ENCODE measurements around the gene RAB3GAP2. TPM values are rescaled to one million over a fixed set of nuclear protein-coding genes. Genes with fewer than 3 reads are reported as not detected.

RAB3GAP2 gene
- total RNA-seq, 6 experiments from 2014 or later: 13.3 to 20.4 (median 18.4) TPM

- no peaks in the 10 kb centered on the region for H3K9me3 ChIP-seq
- no peak overlapping the region for H3K4me3 ChIP-seq
- H3K36me3 ChIP-seq: peaks cover 3 to 72% (median 18%) of the 10 kb centered on the region in 4 donors
- peak in 1 of 4 donors; percentile 22 for ATAC-seq
- DNase-seq: no peak
- TF ChIP-seq POLR2A (IDR thresholded peaks at IDR 0.05) (no peak), CTCF (IDR thresholded peaks at IDR 0.05) (no peak)
- peaks cover 0 to 15% (median 3%) of the 10 kb centered on the region in 4 donors for H3K4me1 ChIP-seq
- no peaks in the 10 kb centered on the region for H3K27me3 ChIP-seq
- intact Hi-C loops (cut with DNase I): no loop called here
- H3K27ac ChIP-seq: no peak overlapping the region
Measured at GRCh38 chr1:220099826-220100225, 172.4 kb downstream of the RAB3GAP2 start.

MicroRNA genes within 50 kb of the gene (microRNA counts, 767-probe panel; counts per million panel counts)
- microRNA hsa-miR-194-5p (12,013 counts per million, percentile 75 among the panel's probes with 10 or more counts), microRNA hsa-miR-215 (237 counts per million), microRNA hsa-miR-664-3p (237 counts per million)

Small RNAs within 50 kb of the gene (microRNA-seq; reads per million reads assigned to microRNA genes)
- gene MIR194-1 (7.7 to 16.5 reads per million in 2 donors), gene MIR215 (5.2 to 11.8 reads per million in 2 donors), gene MIR664A (337 to 356 reads per million in 2 donors)

Small RNAs within 50 kb of the gene (small RNA-seq; reads per million reads assigned to genes)
- gene MIR194-1 (0.52 to 1.2 reads per million in 2 experiments), gene MIR215 (12.0 to 29.0 reads per million in 2 experiments), gene MIR664A (0 reads per million in 2 experiments), gene SNORA36B (0.68 to 4.3 reads per million in 2 experiments)

Other genes starting within 250 kb of the RAB3GAP2 start
- 10 to 100 TPM; 30.2 to 45.1 (median 36.8) TPM for gene EPRS1, start 225.9 kb downstream of the RAB3GAP2 start, total RNA-seq
- gene BPNT1, start 182.7 kb downstream of the RAB3GAP2 start, total RNA-seq: 10 to 100 TPM; 13.6 to 26.1 (median 16.8) TPM
- gene IARS2, start 178.3 kb downstream of the RAB3GAP2 start, total RNA-seq: 10 to 100 TPM; 46.7 to 64.7 (median 50.0) TPM

Data from right lobe of liver (tissue), 6 donors.